ENCODE data around the gene DMAC2L.

DNA sequence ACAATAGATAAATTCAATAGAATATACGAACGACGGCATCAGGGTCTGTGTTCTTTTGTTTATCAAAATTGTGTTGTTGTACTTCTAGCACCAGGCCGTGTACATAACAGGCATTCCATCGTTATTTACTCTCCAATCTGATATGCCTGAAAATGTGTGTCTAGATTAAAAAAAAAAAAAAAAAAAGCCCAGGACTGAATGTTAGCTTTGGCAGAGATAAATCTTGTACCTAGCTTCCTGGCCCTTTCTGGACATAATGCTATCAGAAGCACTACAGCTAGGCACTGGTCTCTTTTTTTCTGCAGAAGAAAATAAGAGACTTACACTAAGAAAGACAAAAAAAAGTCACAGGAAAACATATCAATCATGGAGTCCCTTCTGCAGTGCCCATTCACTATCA is 47.5 kb downstream of the DMAC2L start:
- TF ChIP-seq, protein P1, sequence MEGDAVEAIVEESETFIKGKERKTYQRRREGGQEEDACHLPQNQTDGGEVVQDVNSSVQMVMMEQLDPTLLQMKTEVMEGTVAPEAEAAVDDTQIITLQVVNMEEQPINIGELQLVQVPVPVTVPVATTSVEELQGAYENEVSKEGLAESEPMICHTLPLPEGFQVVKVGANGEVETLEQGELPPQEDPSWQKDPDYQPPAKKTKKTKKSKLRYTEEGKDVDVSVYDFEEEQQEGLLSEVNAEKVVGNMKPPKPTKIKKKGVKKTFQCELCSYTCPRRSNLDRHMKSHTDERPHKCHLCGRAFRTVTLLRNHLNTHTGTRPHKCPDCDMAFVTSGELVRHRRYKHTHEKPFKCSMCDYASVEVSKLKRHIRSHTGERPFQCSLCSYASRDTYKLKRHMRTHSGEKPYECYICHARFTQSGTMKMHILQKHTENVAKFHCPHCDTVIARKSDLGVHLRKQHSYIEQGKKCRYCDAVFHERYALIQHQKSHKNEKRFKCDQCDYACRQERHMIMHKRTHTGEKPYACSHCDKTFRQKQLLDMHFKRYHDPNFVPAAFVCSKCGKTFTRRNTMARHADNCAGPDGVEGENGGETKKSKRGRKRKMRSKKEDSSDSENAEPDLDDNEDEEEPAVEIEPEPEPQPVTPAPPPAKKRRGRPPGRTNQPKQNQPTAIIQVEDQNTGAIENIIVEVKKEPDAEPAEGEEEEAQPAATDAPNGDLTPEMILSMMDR (IDR thresholded peaks at IDR 0.05; ENCODE audit: borderline replicate concordance, extremely low read depth, low read length, poor library complexity, severe bottlenecking), result no peak
- TF ChIP-seq EZH2 (IDR thresholded peaks at IDR 0.05; ENCODE audit: borderline replicate concordance, low read depth, low read length, severe bottlenecking), result no peak

All from DND-41 (cell line).